ENCODE data around the gene ANKRD18A.

- TF ChIP-seq POLR2A (IDR thresholded peaks at IDR 0.05; ENCODE audit: low read depth, low read length) (no peak), EZH2 (IDR thresholded peaks at IDR 0.05; ENCODE audit: borderline replicate concordance, low read depth, low read length, severe bottlenecking) (no peak), POLR2AphosphoS5 (IDR thresholded peaks at IDR 0.05; ENCODE audit: insufficient read depth, low read depth, low read length) (no peak)
- TF ChIP-seq, protein P1, sequence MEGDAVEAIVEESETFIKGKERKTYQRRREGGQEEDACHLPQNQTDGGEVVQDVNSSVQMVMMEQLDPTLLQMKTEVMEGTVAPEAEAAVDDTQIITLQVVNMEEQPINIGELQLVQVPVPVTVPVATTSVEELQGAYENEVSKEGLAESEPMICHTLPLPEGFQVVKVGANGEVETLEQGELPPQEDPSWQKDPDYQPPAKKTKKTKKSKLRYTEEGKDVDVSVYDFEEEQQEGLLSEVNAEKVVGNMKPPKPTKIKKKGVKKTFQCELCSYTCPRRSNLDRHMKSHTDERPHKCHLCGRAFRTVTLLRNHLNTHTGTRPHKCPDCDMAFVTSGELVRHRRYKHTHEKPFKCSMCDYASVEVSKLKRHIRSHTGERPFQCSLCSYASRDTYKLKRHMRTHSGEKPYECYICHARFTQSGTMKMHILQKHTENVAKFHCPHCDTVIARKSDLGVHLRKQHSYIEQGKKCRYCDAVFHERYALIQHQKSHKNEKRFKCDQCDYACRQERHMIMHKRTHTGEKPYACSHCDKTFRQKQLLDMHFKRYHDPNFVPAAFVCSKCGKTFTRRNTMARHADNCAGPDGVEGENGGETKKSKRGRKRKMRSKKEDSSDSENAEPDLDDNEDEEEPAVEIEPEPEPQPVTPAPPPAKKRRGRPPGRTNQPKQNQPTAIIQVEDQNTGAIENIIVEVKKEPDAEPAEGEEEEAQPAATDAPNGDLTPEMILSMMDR (IDR thresholded peaks at IDR 0.05; ENCODE audit: extremely low read depth in 1 of 2, insufficient read depth in 1 of 2, low read depth in 1 of 2, low read length in 2 of 2) = no peak
- TF ChIP-seq, protein P2, sequence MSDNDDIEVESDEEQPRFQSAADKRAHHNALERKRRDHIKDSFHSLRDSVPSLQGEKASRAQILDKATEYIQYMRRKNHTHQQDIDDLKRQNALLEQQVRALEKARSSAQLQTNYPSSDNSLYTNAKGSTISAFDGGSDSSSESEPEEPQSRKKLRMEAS (IDR thresholded peaks at IDR 0.05; ENCODE audit: insufficient read depth, insufficient read length) = no peak
Observed at GRCh38 chr9:38634315-38634714, 13.9 kb upstream of the ANKRD18A start.

Data from endothelial cell of umbilical vein (primary cell).